Smooth muscle cell (in vitro differentiated cells): ENCODE results near the gene MYD88. TPM values are rescaled to one million over a fixed set of nuclear protein-coding genes. Genes with fewer than 3 reads are reported as not detected.

Experiments used
- DNase-seq: peaks from one replicate; lab custom pipeline; 2025; ENCODE audit not compliant: unreplicated experiment; lab: John Stamatoyannopoulos, UW
- H2AFZ ChIP-seq: fragments of 200-600 bp; sonication (generic); 2 replicates; pipeline ENCODE4 v1.6.0; 2016; ENCODE audit warnings: antibody characterized with exemption, low read depth, mild to moderate bottlenecking
- H3F3A ChIP-seq: fragments of 200-600 bp; sonication (generic); 2 replicates; pipeline ENCODE4 v1.6.0; 2017; ENCODE audit warnings: antibody characterized with exemption, low read depth
- H3K27ac ChIP-seq: fragments of 200-600 bp; sonication (generic); 2 replicates; pipeline ENCODE4 v1.5.1; 2016; ENCODE audit warnings: low read depth, mild to moderate bottlenecking
- H3K27me3 ChIP-seq: fragments of 200-600 bp; sonication (generic); 2 replicates; pipeline ENCODE4 v1.6.1; 2016; ENCODE audit warnings: low read depth, mild to moderate bottlenecking
- H3K36me3 ChIP-seq: fragments of 200-600 bp; sonication (generic); 2 replicates; pipeline ENCODE4 v1.5.1; 2016; ENCODE audit warnings: low read depth
- H3K4me1 ChIP-seq: fragments of 200-600 bp; sonication (generic); 2 replicates; pipeline ENCODE4 v1.5.1; 2016; ENCODE audit warnings: low read depth
- H3K4me2 ChIP-seq: fragments of 200-600 bp; sonication (generic); 2 replicates; pipeline ENCODE4 v1.6.0; 2016; ENCODE audit warnings: mild to moderate bottlenecking
- H3K4me3 ChIP-seq: fragments of 200-600 bp; sonication (generic); 2 replicates; pipeline ENCODE4 v1.5.1; 2016; ENCODE audit warnings: mild to moderate bottlenecking
- H3K79me2 ChIP-seq: fragments of 200-600 bp; sonication (generic); 2 replicates; pipeline ENCODE4 v1.6.0; 2016; ENCODE audit warnings: low read depth, mild to moderate bottlenecking
- H3K9ac ChIP-seq: fragments of 200-600 bp; sonication (generic); 2 replicates; pipeline ENCODE4 v1.6.0; 2016; ENCODE audit warnings: low read depth
- H3K9me3 ChIP-seq: fragments of 200-600 bp; sonication (generic); replicated peaks from 2 replicates; pipeline ENCODE4 v1.5.1; 2016; ENCODE audit warnings: low read depth
- H4K20me1 ChIP-seq: fragments of 200-600 bp; sonication (generic); 2 replicates; pipeline ENCODE4 v1.6.0; 2016; ENCODE audit warnings: low read depth
- CTCF ChIP-seq: fragments of 200-600 bp; sonication (generic); IDR thresholded peaks from 2 replicates; pipeline ENCODE4 v1.5.1; 2017; ENCODE audit warnings: borderline replicate concordance, mild to moderate bottlenecking, antibody characterized with exemption; ENCODE audit not compliant: insufficient read depth, poor library complexity, severe bottlenecking
- whole genome bisulfite sequencing: methylation state at CpG from one replicate; pipeline ENCODE4 v1.1.7; 2016; ENCODE audit warnings: low lambda C conversion rate; 5-methylcytosine and 5-hydroxymethylcytosine counted together
- polyA plus RNA-seq: library from polyadenylated mRNA; unstranded; fragments of >200 nt; fragmentation: Nextera tagmentation; extraction: Ambion mirVana; gene quantifications from 2 replicates; pipeline ENCODE4 v1.2.1, GENCODE V29; 2016
- total RNA-seq: library from RNA; depleted of rRNA; stranded (reverse); fragments of >200 nt; gene quantifications from 2 replicates; pipeline ENCODE4 v1.2.3, GENCODE V29; 2014

Gene MYD88
- total and polyA plus RNA-seq, 2 experiments from 2014 or later, result 14.1 to 37.5 TPM

- Histone ChIP-seq H3K4me3 (peak overlapping the region; percentile 25), H3K79me2 (peaks cover 76% of the 10 kb centered on the region), H3K9me3 (no peaks in the 10 kb centered on the region), H3F3A (peaks cover 23% of the 10 kb centered on the region), H3K9ac (peak overlapping the region; percentile 92), H3K4me1 (peaks cover 29% of the 10 kb centered on the region), H3K36me3 (no peaks in the 10 kb centered on the region), H3K27ac (peak overlapping the region; percentile 99), H4K20me1 (peaks cover 57% of the 10 kb centered on the region), H3K27me3 (no peaks in the 10 kb centered on the region), H2AFZ (no peak overlapping the region), H3K4me2 (peak overlapping the region; percentile 89)
- no peak for TF ChIP-seq CTCF
- 31% methylated on average over 4 of the region's 4 CpGs for WGBS
- no peak for DNase-seq
Observed at GRCh38 chr3:38168151-38169026, 29.9 kb downstream of the MYD88 start.

GRCh38 chr3:38169027-38169317 is 30.5 kb downstream of the MYD88 start:
- Histone ChIP-seq H2AFZ (no peak overlapping the region), H3K4me1 (peaks cover 29% of the 10 kb centered on the region), H3F3A (peaks cover 21% of the 10 kb centered on the region), H3K4me3 (no peak overlapping the region), H3K9ac (peak overlapping the region; percentile 92), H3K9me3 (no peaks in the 10 kb centered on the region), H3K4me2 (peak overlapping the region; percentile 89), H3K79me2 (peaks cover 82% of the 10 kb centered on the region), H4K20me1 (peaks cover 63% of the 10 kb centered on the region), H3K36me3 (no peaks in the 10 kb centered on the region), H3K27ac (peak overlapping the region; percentile 99), H3K27me3 (no peaks in the 10 kb centered on the region)
- TF ChIP-seq CTCF, result no peak
- no peak for DNase-seq
- 32% methylated on average over 1 of the region's 1 CpG for WGBS

- no peaks in the 10 kb centered on the region for H3K27me3 ChIP-seq
- no peak for TF ChIP-seq CTCF
- H3K36me3 ChIP-seq, result no peaks in the 10 kb centered on the region
- peaks cover 96% of the 10 kb centered on the region for H3K79me2 ChIP-seq
- peaks cover 25% of the 10 kb centered on the region for H3K4me1 ChIP-seq
- H3F3A ChIP-seq, result peaks cover 29% of the 10 kb centered on the region
- H2AFZ ChIP-seq, result no peak overlapping the region
- DNase-seq, result no peak
- H4K20me1 ChIP-seq, result peaks cover 81% of the 10 kb centered on the region
- peak overlapping the region; percentile 5 for H3K27ac ChIP-seq
- WGBS, result 91% methylated on average over 4 of the region's 4 CpGs
- H3K9me3 ChIP-seq, result no peaks in the 10 kb centered on the region
- no peak overlapping the region for H3K4me2 ChIP-seq
- no peak overlapping the region for H3K9ac ChIP-seq
- H3K4me3 ChIP-seq, result no peak overlapping the region
Observed at GRCh38 chr3:38170722-38171121, 32.3 kb downstream of the MYD88 start.

- Histone ChIP-seq H3K9me3 (no peaks in the 10 kb centered on the region), H3K4me1 (peaks cover 24% of the 10 kb centered on the region), H3K27me3 (no peaks in the 10 kb centered on the region), H3K27ac (no peak overlapping the region), H3K79me2 (peaks cover 96% of the 10 kb centered on the region), H3F3A (peaks cover 29% of the 10 kb centered on the region), H2AFZ (no peak overlapping the region), H3K4me3 (no peak overlapping the region), H4K20me1 (peaks cover 90% of the 10 kb centered on the region), H3K9ac (no peak overlapping the region), H3K4me2 (no peak overlapping the region), H3K36me3 (no peaks in the 10 kb centered on the region)
- 97% methylated on average over 2 of the region's 2 CpGs for WGBS
- no peak for TF ChIP-seq CTCF
- DNase-seq, result no peak
Observed at GRCh38 chr3:38171622-38172021, 33.2 kb downstream of the MYD88 start.
